Gastrocnemius medialis (tissue), 4 donors: ENCODE data around the gene CAMTA1.

Experiments
- POLR2A ChIP-seq, 2 donors: fragments of 450-650 bp; IDR thresholded peaks; one replicate each; pipeline ENCODE4 v1.6.1; 2017; ENCODE audit warnings: antibody characterized with exemption in 2 of 2, mild to moderate bottlenecking in 2 of 2, moderate library complexity in 2 of 2
- TF ChIP-seq, protein P1 (sequence below), 5 experiments: fragments of 450-650 bp in 3 of 5; fragments of 200-600 bp in 2 of 5; sonication (generic) in 2 of 5; IDR thresholded peaks in 4 of 5; conservative IDR thresholded peaks in 1 of 5; 1 replicate in 4 of 5; 2 replicates in 1 of 5; pipeline ENCODE4 v1.5.1; 2016 to 2019; ENCODE audit warnings: antibody characterized with exemption in 5 of 5, mild to moderate bottlenecking in 3 of 5, moderate library complexity in 3 of 5

DNA sequence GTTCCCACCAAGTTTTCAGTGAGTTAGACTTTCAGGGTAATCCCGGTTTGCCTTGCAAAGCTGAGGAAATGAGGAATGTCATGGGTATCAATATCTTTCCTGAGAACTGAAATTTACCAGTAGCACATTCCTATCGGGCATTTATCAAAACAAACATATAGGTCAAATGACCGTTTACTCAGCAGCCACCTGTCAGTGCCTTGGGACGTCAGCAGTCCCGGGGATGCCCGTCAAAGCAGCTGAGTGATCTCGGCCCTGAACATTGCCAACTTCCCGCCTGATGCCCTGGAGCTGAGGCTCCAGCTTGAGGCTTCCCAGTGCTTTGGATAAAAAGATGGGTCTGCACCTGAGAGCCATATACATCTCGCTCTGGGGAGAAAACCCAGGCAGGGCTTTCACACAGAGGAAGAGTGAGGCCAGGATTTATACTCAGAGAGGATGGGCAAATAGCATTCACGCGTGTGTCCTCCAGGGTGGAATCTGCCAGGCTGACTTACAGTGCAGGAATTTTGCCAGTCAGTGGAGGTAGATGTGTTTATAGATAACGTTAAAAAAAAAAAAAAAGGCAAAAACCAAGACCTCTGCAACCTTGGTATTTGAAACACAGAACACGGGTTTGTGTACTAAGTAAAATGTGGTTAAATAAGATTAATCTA lies 550.1 kb downstream of the CAMTA1 start:
- TF ChIP-seq, protein P1, sequence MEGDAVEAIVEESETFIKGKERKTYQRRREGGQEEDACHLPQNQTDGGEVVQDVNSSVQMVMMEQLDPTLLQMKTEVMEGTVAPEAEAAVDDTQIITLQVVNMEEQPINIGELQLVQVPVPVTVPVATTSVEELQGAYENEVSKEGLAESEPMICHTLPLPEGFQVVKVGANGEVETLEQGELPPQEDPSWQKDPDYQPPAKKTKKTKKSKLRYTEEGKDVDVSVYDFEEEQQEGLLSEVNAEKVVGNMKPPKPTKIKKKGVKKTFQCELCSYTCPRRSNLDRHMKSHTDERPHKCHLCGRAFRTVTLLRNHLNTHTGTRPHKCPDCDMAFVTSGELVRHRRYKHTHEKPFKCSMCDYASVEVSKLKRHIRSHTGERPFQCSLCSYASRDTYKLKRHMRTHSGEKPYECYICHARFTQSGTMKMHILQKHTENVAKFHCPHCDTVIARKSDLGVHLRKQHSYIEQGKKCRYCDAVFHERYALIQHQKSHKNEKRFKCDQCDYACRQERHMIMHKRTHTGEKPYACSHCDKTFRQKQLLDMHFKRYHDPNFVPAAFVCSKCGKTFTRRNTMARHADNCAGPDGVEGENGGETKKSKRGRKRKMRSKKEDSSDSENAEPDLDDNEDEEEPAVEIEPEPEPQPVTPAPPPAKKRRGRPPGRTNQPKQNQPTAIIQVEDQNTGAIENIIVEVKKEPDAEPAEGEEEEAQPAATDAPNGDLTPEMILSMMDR (IDR thresholded peaks at IDR 0.05 in 4 of 5, conservative IDR thresholded peaks at IDR 0.05 in 1 of 5): no peak
- no peak for TF ChIP-seq POLR2A (IDR thresholded peaks at IDR 0.05)
